Endothelial cell of umbilical vein (primary cell): ENCODE measurements around the gene OPA3.

ENCODE experiments used
- CTCF ChIP-seq, 2 donors: IDR thresholded peaks; 1 replicate in 1 of 2; 2 replicates in 1 of 2; pipeline ENCODE4 v1.5.1; 2011; ENCODE audit warnings: low read length in 2 of 2, mild to moderate bottlenecking in 2 of 2, moderate library complexity in 2 of 2, control low read depth in 1 of 2, inconsistent platforms in 1 of 2, low read depth in 1 of 2; ENCODE audit not compliant: insufficient read depth in 1 of 2; ENCODE audit errors: extremely low read depth in 1 of 2
- EZH2 ChIP-seq: IDR thresholded peaks from 2 replicates; pipeline ENCODE4 v1.6.1; 2012; ENCODE audit warnings: borderline replicate concordance, low read depth, mild to moderate bottlenecking, moderate library complexity, low read length, inconsistent platforms; ENCODE audit not compliant: severe bottlenecking

- TF ChIP-seq EZH2 (no peak), CTCF (IDR thresholded peaks at IDR 0.05; ENCODE audit: extremely low read depth in 1 of 2, insufficient read depth in 1 of 2, low read depth in 1 of 2, low read length in 2 of 2) (no peak)
These were observed 68.7 kb downstream of the OPA3 start for GRCh38 chr19:45515807-45516401.
